T47D (cell line): ENCODE results near the gene CIDEA.

Experiments used
- DNase-seq, 2 experiments: peaks; one replicate each; pipeline versions ENCODE4 v3.0.0 to v3.0.0-alpha.2; 2011 to 2012; ENCODE audit warnings: low read depth in 1 of 2, low spot score in 1 of 2
- JUND ChIP-seq: IDR thresholded peaks from 2 replicates; pipeline ENCODE4 v1.6.1; 2012; ENCODE audit warnings: low read depth
- in situ Hi-C: cut with HindIII; loops from 2 replicates; pipeline ENCODE4 v1.10.0; 2016; ENCODE audit warnings: low sequenced_read_pairs, low pct_unique_long_range_greater_than_20kb

Gene CIDEA

DNA sequence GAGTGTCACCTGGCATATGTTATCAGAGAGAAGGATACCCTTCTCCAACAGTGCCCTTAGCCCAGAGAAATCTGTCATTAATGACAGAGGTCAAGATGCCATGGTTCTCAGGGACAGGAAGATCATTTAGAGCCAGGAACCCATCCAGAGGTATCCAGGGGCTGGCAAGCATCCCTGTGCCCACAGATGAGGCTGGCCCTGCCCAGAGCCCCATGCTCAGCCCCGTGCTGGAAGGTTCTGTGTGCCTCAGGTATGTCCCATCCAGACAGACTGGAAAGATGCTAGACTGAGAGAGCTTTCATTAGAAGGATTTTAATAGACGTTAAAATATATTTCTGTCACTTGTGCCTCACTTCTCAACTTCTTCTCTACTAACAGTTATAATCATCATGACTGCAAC lies 45.7 kb downstream of the CIDEA start:
- in situ Hi-C loops = no loop called here
- no peak for DNase-seq
- no peak for TF ChIP-seq JUND

- in situ Hi-C loops = no loop called here
- no peak for TF ChIP-seq JUND
- no peak for DNase-seq
These were observed 47.3 kb downstream of the CIDEA start for GRCh38 chr18:12301263-12302005.

GRCh38 chr18:12302391-12303147 lies 48.4 kb downstream of the CIDEA start:
- TF ChIP-seq JUND = no peak
- in situ Hi-C loops = no loop called here
- no peak for DNase-seq

DNA sequence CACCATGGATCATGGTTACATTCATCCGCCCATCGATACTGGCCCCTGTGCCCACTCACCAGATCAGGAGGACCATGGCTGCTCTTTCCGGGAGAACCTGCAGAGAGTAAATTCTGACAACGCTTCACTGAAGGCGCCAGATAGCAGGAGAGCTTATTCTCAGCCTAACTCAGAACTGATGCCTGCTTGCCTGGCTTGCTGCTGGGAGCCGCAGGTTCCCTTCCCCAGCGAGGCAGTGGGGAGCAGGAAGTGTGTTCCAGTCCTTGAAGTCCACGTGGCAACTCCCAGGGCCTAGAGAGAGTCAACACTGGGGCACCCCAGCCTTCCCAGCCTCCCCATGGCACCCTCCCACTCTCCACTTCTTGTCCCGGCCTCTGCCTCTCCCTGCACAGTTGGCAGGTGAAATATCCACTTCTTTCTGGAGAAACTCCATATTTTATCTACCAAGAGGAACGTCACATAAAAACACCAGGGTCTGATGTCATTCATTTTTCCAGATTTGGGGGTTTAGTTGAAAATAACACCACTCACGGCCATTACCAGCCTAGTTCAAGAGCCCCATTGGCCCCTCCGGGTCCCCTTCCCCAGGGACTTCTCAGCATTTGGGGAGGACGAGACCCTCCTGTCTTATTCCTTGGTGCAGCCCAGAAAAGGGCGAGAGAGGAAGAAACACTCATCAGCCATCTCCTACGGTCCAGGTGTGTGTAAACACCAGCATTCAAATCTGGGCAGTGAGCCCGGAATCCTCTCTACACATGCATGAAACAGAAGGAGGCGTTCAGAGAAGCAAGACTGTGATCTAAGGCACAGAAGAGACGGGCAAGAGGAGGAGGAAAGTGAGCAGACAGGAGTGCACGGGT lies 50.4 kb downstream of the CIDEA start:
- in situ Hi-C loops = no loop called here
- TF ChIP-seq JUND = no peak
- DNase-seq = peak in 1 of 2 experiments; percentile 54

GRCh38 chr18:12305211-12305610 lies 51.0 kb downstream of the CIDEA start:
- DNase-seq = no peak
- in situ Hi-C loops = no loop called here
- TF ChIP-seq JUND = no peak

DNA sequence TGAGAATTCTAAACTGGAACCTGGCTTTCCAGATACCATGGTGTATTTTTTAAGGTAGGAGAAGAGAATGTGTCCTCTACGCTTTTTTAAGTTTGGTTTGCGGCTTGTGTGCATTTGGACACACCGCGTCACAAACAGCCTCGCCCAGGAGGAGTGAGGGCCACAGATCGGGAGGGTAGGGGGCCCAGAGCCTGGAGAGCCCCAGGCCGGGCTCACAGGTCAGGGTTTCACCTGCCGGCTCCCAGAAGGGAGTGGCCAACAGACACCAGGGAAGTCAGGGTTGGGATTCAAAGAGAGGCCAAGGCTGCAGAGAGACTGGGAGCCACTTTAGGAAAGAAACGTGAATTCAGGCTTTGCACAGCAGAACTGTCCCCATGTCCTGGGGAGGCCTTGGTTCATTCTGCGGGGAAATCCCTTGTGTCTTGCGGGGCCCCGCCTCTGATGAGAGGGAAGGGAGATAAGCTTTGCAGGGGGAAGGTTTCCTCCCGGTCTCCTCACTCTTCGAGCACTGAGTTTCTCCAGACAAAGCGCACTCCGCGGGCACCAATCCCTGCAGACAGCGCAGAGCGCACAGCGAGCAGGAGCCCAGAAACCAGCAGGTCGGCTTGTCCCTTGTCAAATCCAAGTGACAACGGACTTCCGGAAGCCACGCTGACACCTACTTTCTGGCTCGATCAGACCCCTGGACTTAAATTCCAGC lies 51.9 kb downstream of the CIDEA start:
- in situ Hi-C loops = no loop called here
- DNase-seq = no peak
- no peak for TF ChIP-seq JUND

DNA sequence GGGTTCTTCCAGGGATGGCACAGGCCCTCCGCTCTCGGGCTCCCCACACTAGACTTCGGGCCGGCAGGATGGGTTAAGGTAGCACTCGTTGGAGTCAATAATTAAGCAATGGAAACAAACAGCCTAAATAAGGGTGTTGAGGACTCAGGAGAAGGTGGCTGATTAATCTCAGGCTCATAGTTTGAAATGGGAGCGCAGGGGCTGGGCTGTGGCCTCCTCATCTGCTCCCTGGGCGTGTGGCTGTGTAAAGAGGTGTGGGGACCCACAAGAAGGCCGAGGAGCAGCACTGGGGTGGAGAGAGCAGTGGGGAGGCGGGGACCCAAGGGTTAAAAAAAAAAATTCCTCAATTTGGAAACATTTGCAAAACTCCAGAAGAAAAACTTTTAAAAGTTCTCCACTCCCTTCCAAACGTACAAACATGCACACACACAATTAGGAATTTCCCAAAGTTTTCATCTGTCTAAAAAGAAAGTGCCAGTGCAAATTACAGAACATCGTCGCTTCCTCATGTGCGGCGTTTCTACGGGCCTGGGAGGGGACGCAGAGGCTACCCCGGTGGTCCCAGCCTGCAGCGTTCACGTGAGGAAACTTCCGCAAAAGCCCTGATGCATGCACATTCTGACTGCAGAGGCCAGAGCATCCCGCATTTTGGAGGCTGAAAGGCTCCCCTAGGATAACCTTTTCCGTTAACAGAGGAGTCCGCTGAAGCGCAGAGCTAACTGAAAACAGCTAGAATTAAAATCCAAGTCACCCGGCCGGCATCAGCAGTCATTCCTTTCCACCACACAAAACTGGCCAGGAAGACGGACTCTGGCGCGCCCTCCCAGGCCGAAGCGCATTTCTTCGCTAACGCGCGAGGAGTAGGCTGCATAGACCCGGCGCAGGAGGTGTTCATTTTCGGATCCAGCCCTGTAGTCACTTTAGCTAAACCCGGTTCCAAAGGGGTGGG lies 52.9 kb downstream of the CIDEA start:
- in situ Hi-C loops = no loop called here
- no peak for DNase-seq
- no peak for TF ChIP-seq JUND

DNA sequence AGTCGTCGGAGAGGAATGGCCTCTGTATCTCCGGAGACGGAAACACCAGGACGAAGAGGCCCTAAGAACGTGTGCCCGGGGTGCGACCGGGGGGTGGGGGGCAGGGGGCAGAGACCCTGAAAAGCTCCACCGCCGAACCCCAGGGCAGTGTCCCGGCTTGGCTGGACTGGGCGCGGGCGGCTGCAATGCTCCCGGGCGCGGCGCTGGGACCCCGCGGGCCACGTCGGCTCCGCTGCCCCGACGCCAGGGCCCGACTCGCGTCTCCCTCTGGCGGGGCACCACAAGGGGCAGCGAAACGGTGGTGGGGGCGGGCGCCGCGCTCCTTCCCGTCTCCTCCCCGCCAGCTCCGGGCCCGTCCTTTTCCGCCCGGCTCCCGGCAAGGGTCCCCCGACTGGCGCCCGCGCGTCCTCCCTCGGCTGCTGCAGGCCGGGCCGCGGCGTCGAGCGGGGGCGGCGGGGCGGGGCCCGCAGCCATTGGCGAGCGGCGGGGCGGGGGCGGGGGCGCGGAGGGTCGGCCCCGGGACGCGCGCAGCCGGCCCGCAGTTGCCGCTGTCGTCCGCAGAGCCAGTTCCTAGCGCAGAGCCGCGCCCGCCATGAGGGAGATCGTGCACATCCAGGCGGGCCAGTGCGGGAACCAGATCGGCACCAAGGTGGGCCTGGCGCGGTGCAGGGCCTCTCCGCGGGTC lies 53.7 kb downstream of the CIDEA start, which contains the start of gene TUBB6:
Gene TUBB6, plus strand, starts transcription at position 541 of the 685 bp plus-strand sequence. Its CDS starts 52 bp downstream, at position 593.
- peak; percentile 53 to 58 for DNase-seq
- TF ChIP-seq JUND = no peak
- in situ Hi-C loops = no loop called here

DNA sequence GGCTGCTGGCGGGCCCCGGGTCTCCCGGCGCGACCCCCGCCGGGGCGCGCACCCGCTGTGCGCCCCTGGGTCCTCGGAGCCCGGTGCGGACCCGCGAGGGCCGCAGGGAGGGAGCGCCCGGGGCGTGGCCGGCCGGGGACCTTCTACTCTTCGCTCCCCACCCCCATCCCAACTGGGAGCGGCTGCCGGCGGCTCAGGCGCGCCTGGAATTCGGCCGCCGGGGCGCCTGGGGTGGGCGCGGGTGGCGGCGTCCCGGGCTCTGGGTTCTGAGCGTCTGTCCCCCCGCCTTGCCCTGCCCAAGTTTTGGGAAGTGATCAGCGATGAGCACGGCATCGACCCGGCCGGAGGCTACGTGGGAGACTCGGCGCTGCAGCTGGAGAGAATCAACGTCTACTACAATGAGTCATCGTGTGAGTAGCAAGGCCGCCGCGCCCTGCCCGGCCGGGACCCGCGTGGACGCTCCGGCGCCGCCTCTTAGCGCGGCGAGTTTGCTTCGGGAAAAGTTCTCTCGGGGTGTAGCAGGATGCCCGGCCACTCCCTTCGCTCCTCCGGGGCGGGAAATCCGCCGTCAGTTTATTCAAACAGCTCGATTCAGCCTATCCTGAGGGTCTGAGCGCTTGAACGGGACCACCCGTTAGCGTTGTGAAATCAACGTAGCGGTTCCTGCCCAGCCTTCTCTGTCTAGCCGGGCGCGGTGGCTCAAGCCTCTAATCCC lies 54.4 kb downstream of the CIDEA start:
- no peak for TF ChIP-seq JUND
- peak; percentile 50 to 58 for DNase-seq
- in situ Hi-C loops = no loop called here

DNA sequence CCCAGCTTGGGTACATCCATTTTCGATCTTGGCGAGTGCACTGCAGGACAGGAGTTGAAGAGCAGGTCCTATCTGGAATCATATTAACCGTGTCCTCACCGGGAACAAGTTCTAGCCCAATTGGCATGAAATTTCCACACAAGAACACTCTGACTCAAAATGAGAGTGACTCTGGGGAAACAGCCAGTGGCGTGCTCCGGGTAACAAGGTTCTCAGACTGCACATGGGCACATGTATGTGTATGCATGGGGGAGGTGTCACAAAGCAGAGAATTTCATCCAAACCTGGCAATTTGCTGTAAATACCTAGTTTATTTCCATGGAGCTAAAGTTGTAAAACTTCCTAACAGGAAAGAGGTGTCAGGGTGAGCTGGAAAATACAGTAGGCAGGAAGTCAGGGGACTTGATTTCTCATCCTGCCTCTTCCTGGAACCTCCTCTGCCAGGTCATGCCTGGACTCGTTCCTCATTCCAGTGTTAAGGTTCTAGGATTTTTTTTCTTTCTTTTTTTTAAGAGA lies 55.6 kb downstream of the CIDEA start:
- no peak for DNase-seq
- in situ Hi-C loops = no loop called here
- no peak for TF ChIP-seq JUND
